Stimulated activated CD8-positive, alpha-beta memory T cell treated with anti-CD3 and anti-CD28 coated beads, Interleukin-7, amount 100 ng/mL, for 1 hour (primary cell): ENCODE results near the gene ARHGAP8.
"Not testable (repeated sequence)": the region's sequence is repeated elsewhere in the genome, so short reads cannot be mapped to it uniquely, and the experiment has no call there.

Experiments
- DNase-seq, 2 donors: peaks; one replicate each; pipeline ENCODE4 v3.0.0-alpha.2; 2020; ENCODE audit warnings: low read depth in 2 of 2

ARHGAP8 gene

DNA sequence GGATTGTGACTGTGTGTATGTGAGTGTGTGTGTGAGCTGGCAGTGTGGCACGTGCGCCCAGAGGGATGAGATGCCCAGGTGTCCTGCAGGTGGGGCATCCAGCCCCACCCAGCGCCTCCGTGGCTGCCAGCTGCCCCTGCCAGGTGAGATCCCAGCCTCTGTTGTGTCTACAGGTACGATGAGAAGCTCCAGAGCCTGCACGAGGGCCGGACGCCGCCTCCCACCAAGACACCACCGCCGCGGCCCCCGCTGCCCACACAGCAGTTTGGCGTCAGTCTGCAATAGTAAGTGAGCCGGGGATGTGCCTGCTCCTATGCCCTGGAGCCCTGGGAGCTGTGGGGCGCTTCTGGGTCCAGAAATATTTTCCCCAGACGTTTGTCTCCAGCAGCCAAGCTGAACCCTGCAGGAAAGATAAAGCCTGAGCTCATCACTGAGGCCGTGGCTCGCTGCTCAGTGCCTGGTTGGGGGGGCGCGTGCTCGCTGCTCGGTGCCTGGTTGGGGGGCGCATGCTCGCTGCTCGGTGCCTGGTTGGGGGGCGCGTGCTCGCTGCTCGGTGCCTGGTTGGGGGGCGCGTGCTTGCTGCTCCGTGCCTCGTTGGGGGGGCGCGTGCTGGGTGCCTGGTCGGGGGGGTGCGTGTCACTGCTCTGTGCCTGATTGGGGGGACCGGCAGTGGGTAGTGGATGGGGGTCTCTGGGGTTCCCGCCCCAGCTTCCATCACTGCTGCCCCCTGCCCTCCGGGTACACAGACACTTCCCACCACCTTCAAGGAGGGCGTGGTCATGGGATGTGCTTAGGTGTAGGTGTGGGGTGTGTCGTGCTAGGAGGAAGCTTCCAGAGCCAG lies 73.2 kb downstream of the ARHGAP8 start:
- DNase-seq = no peak

DNA sequence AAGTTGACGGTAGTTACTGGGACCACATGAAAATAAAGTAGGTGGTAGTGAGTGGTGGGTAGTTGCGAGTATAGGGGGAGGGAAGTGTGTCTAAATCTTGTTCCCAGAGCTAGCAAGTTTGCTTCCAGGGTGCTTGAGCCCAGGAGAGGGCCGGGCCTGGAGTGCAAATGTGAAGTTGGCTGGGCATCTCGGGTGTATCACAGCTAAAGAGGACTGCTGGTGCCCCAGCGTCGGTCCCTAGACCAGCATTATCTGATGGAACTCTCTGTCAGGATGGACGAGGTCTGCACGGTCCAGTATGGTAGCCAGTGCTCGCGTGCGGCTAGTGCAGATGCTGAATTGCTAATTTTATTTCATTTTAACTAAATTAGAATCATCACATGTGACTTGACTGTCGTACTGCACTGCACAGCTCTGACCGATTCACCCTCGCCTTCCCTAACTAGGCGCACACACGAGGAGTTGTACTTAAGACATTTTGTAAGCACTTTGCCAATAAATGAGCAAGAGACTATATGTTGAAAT lies 75.4 kb downstream of the ARHGAP8 start:
- no peak for DNase-seq

DNA sequence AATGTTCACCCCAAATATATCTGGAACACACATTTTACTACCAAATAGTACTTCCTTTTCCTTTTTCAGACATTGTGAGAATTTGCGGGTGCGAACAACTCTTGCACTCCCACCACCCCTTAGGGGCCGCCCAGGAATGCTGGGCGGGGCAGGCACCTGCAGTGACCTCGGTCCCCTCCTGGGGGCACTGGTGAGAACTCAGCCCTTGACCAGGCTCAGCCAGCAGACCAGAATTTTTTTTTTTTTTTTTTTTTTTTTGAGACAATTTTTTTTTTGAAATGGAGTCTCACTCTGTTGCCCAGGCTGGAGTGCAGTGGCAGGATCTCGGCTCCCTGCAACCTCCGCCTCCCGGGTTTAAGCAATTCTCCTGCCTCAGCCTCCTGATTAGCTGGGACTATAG lies 75.8 kb downstream of the ARHGAP8 start:
- no peak for DNase-seq

DNA sequence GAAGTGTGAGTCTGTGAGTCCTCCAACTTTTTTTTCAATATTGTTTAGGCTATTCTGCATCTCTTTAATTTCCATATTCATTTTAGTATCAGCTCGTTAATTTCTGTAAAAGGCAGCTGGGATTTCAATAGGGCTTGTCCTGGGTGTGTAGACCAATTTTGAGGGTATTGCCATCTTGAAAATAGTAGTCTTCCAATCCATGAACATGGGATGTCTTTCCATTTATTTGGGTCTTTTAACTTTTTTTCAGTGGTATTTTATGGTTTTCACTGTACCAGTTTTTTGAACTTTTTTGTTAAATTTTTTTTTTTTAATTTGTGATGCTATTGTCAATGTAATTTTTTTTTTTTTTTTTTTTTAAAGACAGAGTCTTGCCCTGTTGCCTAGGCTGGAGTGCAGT lies 79.5 kb downstream of the ARHGAP8 start:
- DNase-seq = no peak

DNA sequence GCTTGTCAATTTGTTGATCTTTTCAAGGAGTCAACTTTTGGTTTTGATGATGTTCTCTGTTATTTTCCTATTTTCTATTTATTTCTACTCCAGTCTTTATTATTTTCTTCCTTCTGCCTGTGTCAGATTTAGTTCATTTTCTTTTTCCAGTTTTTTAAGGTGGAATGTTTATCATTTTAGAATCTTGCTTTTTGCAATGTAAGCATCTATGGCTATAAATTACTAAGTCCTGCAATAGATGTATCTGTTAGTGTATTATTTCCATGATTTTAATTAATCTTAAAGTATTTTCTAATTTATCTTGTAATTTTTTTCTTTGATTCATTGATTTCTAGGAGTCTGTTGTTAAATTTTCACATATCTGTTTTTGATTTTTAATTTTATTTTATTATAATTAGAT lies 81.7 kb downstream of the ARHGAP8 start:
- no peak for DNase-seq

DNA sequence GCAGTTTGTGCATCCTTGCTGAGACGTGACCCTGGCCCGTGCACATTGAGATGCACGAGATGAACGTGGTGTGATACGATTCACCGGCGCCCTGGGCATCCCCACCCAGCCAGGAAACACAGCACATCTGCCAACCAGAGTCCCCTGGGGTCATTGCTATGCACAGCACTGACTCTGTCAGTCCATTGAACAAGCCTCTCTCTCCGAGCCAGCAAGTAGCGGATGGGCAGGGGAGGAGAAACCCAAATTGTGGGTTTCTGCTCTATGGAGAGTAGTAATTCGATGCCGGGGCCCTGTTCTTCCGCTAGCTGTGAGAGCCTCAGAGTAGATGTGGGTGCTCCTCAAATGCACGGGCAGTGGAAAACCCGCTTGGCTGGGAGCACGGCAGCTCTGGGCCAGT lies 85.1 kb downstream of the ARHGAP8 start:
- no peak for DNase-seq

DNA sequence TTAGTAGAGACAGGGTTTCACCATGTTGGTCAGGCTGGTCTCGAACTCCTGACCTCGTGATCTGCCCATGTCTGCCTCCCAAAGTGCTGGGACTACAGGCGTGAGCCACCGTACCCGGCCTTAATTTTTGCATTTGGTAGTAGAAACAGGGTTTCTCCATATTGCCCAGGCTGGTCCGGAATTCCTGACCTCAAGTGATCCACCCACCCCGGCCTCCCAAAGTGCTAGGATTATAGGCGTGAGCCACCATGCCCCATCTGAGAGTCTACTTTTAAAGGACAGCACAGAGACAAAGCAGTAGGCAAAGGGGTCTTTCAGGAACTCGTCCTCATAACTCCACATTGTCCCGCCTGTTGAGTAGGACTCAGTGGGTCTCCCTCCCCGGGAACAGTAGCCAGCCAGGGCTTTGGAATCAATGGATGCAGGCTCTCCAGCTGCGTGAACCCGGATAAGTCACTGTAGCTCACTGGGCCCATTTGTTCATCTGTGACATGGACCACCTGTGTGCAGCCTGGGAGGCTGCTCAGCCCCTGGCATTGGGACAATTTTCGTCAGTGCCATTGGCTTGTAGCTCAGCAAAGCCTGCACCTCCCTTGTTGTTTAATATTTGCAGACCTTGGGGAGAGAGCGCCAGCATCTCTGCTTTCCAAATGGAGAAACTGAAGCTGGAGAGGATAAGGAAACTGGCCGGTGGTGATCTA lies 86.1 kb downstream of the ARHGAP8 start:
- DNase-seq = no peak

DNA sequence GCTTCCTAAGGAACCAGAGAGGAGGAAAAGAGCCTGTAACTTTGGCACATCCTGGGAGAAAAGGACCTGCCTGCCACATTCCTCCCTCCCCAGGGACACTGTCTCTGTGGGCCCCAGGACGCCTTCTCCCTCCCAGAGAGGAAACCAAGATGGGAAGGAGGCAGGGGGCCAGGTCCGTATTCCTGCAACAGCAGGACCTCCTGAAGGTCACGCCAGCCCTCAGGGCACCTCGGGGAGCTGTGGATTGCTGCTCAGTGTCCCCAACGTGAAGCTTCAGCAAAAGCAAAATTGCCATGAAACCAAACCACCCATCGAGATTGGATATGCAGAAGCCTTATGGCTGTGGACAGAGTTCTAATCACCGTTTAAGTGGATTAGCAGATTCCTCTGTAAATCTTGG lies 86.7 kb downstream of the ARHGAP8 start:
- no peak for DNase-seq

DNA sequence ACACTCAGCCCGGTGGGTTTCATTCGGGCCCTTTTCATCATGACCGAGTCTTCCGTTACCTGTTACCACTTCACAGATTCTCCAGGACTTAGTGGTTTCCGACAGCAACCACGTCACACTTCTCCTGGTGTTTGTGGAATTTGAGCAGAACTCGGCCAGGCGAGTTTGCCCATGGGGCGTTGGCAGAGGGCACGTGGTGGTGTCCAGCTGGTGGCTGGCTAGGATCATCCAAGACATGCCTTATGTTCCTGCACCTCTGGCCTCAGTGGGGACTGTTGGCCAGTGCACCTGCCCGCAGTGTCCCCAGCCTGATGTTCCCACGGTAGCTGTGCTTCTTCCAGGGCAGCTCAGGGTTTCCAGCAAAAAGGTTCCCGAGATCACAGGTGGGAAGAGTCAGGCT lies 87.3 kb downstream of the ARHGAP8 start:
- DNase-seq = no peak

DNA sequence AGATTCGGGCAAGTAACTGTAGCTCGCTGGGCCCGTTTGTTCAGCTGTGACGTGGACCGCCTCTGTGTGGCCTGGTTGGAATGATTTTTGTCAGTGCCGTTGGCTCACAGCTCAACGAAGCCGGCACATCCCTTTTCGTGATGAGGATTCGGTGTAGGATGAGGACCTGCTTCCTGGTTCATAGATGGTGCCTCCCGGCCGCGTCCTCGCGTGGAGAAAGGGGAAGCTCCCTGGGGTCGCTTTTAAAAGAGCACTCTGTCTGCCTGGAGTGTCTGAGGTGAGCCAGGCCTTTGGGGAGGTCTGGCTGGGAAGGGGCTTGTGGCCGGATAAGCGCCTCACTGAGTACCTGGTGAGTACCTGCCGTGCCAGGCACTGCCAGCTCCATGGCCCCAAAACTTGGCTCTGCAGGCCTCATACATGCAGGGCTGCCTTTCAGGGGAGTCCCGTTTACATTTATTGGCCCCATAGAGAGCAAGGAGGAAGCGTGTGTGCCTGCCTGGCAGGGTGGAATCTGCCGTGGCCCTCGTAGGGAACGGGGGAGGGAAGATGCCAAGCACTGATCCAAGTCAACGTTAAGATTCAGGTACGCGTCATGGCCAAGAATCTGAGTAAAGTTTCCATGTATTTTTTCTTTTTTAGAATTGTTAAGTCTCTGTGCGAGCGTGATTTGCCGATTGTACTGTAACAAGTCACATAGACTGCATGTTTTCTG lies 88.4 kb downstream of the ARHGAP8 start:
- no peak for DNase-seq

DNA sequence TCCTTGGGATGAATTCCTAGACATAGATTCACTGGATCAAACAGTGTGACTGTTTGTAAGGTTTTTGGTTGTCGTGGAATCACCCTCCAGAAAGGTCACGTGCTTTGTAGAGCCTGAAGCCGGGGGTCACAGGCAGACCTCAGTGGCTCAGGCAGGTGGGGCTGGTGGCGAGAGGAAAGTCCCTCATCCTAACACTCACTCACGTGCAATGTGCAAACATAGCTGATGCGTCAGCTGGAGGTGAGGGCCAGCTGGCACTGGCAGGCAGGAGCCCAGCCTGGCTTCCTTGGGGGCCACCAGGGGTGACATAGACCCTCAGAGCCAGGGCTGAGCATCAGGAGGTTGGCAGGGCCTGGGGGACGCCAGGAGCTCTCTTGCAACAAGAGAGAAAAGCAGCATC lies 90.0 kb downstream of the ARHGAP8 start:
- DNase-seq = no peak

DNA sequence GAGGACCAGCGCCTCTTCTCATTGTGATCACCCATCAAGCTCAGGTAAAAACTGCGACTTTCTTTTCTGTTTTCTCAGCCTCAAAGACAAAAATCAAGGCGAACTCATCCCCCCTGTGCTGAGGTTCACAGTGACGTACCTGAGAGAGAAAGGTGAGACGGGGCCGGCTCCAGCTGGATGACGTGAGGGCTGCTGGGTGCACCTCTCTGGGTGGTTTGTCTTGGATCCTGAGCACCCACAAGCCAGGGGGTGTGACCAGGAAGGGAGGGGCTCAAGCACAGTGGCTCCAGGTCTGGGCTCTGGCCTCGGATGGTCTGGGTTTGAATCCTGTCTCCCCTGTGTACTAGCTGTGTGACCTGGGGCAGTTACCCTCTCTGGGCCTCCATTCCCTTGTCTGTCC lies 92.8 kb downstream of the ARHGAP8 start:
- DNase-seq = no peak

DNA sequence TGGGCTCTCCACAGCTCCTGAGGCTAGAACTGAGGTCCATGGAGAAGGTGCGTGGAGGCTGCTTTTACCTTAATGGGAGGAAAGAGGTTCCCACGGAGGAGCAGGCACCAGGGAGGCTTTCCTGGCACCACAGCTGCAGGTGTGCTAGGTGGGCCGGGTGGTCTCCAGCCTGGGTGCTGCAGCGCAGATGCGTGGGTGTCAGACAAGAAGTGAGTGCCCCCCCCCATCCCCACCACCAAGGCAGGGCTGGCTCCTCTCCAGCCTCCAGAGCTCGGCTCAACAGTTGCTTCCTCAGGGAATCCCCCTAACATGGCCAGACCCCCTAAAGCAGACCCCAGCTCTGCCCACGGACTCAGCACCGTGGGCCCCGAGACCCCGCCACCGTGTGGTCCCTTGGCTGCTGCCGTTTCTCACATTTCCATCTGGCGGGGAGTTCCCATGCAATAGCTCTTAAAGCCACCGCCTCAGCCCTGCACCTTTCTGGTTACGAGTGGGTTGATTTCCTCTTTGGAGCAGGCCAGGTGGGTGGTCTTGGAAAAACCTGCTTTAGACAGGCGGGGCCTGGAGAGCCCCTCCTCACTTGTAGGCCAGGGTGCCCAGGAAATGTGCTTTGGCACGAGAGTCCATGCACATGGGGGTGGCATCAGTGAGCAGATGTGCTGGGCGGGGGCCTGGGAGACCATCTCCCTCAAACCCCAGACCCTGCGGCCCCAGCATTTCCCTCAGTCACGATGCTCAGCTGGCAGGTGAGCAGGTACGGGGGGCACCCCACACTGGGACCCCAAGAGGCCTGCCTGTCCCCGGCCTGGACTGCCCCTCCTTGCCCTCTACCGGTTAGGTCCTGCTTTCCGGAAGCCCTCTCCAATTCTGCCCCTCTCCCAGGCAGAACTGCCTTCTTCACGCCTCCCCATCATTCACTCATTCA lies 93.7 kb downstream of the ARHGAP8 start:
- no peak for DNase-seq

DNA sequence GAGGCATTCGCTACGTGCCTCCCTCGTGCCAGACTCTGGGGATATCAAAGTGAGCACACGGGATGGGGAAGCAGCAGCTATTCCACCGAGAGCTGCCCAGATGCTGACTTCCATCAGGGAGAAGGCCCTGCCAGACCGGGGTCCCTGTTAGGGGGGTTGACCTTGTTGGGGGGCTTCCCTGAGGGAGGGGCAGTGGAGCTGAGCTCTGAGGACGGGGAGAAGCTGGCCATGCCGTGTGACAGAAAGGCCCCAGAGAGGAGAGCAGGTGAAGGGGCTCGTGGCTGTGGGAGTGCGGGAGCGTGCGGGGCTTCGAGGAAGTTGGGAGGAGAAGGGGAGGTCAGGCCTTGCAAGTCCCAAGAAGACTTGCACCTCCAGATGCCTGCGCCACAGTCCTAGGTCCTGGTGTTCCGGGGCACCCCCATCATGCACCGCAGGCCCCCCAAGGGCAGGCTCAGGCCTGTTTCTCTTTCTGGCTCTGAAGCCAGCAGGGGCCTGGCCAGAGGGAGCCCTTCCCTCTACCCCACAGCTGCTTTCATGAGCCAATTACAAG lies 94.4 kb downstream of the ARHGAP8 start:
- no peak for DNase-seq

DNA sequence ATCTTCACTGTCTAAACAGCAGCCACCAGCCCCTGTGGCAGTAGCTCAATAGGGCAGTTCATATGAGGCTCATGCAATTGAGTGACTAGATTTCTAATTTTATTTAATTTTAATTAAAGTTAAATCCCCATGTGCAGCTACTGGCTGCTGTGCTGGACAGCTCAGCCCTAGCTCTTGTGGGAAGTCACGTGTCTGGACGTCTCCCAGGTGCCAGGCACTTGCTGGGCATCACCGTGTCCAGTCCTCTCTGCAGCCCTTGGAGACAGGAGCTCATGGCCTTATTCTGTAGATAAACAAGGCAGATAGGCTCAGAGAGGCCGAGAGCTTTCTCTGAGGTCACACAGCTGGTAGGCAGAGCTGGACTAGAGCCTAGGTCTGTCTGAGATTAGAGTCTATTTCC lies 95.0 kb downstream of the ARHGAP8 start:
- DNase-seq = no peak

DNA sequence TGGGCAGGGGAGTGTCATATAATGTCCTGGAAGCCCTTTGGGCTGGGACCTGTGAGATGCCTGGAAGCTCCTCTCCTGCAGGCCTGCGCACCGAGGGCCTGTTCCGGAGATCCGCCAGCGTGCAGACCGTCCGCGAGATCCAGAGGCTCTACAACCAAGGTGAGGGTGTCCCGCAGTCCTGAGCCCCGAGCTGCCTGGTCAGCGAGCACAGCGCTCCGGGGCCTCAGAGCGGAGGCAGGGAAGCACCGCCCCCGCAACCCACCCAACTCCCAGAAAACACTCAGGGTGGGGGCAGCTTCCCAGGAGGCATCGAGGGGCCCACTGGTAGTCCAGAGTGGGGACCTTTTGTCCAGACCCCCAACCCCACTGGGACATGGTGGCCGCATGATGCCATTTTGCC lies 95.5 kb downstream of the ARHGAP8 start:
- no peak for DNase-seq

DNA sequence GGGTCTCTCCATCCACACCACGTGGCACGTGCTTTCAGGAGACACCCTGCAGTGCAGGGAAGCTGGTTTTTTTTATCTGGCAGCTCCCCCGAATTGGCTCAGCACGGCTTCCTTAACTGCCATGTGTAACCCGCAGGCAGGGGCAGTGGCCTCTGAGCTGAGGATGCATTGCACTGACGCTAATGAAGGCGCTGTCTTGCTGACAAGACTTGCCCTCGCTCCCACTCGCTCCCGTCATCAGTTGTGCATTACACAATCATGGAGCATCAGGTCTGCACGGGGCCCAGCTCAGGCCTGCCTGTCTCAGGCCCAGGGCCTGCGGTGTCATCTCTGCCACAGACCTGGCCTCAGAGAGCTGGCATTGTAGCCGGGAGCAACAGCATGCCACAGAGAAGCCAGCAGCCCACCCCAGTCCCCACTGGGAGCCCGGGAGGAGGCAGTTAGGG lies 95.9 kb downstream of the ARHGAP8 start:
- DNase-seq = no peak

DNA sequence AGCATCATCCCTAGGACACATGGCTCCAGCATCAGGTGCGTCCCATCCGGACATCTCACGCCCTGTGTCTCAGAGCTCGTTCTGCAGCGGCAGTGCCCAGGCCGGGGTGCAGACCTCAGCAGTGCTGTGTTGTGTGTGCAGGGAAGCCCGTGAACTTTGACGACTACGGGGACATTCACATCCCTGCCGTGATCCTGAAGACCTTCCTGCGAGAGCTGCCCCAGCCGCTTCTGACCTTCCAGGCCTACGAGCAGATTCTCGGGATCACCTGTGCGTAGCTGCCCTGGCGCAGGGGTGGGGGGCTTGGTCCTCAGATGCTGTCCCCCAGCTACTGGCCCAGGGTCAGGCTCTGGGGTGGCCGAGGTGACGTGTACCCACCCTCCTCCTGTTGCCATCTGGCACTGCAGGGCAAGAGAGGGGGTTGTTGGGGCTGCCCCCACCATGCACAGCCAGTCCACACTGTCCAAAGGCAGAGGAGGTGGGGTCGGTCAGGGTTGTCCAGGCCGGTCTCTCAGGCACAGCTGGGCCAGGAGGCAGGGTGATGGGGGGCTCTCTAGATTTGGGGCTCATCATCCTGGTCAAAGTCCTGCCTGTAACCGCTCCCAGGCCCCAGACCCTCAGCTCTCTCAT lies 96.5 kb downstream of the ARHGAP8 start:
- no peak for DNase-seq

DNA sequence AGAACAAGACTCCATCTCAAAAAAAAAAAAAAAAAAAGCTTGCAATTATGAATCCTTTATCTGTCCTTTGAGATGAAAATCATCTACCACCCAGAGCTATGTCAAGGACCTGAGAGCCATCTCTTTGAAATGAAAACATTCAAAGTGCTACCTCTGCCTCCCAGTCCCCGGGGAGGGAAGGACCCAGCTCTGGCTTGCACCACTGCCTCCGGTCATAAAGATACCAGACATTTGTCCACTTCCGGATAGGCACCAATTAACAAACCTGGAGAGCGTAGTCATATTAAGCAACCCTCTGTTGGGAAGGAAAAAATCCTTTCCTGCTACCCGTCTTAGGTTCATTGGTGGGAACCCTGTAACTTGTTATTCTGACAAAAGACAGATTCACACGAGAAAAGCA lies 98.6 kb downstream of the ARHGAP8 start:
- DNase-seq = no peak

DNA sequence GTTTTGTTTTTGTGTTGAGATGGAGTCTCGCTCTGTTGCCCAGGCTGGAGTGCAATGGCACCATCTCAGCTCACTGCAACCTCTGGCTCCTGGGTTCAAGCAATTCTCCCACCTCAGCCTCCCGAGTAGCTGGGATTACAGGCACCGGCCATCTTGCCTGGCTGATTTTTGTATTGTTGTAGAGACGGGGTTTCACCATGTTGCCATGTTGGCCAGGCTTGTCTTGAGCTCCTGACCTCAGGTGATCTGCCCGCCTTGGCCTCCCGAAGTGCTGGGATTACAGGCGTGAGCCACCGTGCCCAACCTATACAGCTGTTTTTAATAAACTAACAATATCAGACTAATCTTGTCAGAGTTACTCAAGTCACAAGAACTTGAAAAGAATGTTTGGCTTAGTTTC lies 102.3 kb downstream of the ARHGAP8 start:
- not testable (repeated sequence) for DNase-seq

DNA sequence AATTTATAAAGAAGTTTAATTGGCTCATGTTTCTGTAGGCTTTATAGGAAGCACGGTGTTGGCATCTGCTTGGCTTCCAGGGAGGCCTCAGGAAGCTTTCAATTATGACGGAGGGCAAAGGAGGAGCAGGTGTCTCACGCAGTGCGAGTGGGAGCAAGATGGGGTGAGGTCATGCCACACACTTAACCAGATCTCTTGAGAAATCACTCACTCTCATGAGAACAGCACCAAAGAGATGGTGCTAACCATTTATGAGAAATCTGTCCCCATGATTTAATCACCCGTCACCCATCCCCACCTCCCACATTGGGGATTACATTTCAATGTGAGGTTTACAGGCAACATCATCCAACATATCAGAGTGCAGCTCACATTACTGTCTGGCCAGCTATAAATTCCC lies 103.5 kb downstream of the ARHGAP8 start:
- no peak for DNase-seq
